HAP-1 (cell line): Measurements from ENCODE around the gene APBB1IP.
"Not testable (repeated sequence)": the region's sequence is repeated elsewhere in the genome, so short reads cannot be mapped to it uniquely, and the experiment has no call there.

Experiments used
- DNase-seq, 2 experiments: peaks; one replicate each; pipeline ENCODE4 v3.0.0-alpha.2; 2016 to 2020; ENCODE audit warnings: low spot score in 2 of 2
- H3K27me3 ChIP-seq: fragments of 250-450 bp; sonication (Bioruptor Pico); 2 replicates; pipeline ENCODE4 v1.5.1; 2020; ENCODE audit warnings: low read depth, mild to moderate bottlenecking, moderate library complexity
- H3K36me3 ChIP-seq: fragments of 250-450 bp; sonication (Bioruptor Pico); replicated peaks from 2 replicates; pipeline ENCODE4 v1.5.1; 2020; ENCODE audit warnings: mild to moderate bottlenecking
- H3K4me1 ChIP-seq: fragments of 250-450 bp; sonication (Bioruptor Pico); 2 replicates; pipeline ENCODE4 v1.5.1; 2020; ENCODE audit warnings: mild to moderate bottlenecking
- H3K4me3 ChIP-seq: fragments of 250-450 bp; sonication (Bioruptor Pico); 2 replicates; pipeline ENCODE4 v1.5.1; 2020; ENCODE audit warnings: mild to moderate bottlenecking, moderate library complexity
- H3K9me3 ChIP-seq: fragments of 250-450 bp; sonication (Bioruptor Pico); 2 replicates; pipeline ENCODE4 v1.5.1; 2020; ENCODE audit warnings: mild to moderate bottlenecking, moderate library complexity
- in situ Hi-C: fragments of 300-500 bp; cut with MboI; formaldehyde crosslinking; loops from 3 replicates; pipeline ENCODE4 v1.14.3; 2020; ENCODE audit warnings: low sequenced_read_pairs, inconsistent platforms, mixed read lengths

The APBB1IP gene

GRCh38 chr10:26593896-26594295 lies 155.8 kb downstream of the APBB1IP start:
- Histone ChIP-seq H3K4me3 (no peak overlapping the region), H3K36me3 (no peaks in the 10 kb centered on the region), H3K4me1 (no peaks in the 10 kb centered on the region), H3K27me3 (no peaks in the 10 kb centered on the region), H3K9me3 (no peaks in the 10 kb centered on the region)
- in situ Hi-C loops = no loop called here
- no peak for DNase-seq

DNA sequence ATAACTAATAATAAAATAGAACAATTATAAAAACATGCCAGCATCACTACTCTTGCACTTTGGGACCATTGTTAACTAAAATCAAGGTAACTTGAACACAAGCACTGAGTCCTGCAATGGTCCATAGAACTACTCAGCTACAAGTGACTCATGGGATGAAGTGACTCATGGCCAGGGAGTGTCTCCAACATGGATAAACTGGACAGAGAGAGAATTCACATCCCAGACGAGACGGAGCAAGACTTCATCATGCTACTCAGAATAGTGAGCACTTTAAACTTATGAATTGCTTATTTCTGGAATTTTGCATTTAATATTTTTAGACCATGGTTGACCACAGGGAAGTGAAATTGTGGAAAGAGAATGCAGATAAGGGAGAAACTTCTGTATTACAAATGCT lies 165.1 kb downstream of the APBB1IP start:
- in situ Hi-C loops, DNase-seq, H3K9me3 ChIP-seq: not testable (repeated sequence)

DNA sequence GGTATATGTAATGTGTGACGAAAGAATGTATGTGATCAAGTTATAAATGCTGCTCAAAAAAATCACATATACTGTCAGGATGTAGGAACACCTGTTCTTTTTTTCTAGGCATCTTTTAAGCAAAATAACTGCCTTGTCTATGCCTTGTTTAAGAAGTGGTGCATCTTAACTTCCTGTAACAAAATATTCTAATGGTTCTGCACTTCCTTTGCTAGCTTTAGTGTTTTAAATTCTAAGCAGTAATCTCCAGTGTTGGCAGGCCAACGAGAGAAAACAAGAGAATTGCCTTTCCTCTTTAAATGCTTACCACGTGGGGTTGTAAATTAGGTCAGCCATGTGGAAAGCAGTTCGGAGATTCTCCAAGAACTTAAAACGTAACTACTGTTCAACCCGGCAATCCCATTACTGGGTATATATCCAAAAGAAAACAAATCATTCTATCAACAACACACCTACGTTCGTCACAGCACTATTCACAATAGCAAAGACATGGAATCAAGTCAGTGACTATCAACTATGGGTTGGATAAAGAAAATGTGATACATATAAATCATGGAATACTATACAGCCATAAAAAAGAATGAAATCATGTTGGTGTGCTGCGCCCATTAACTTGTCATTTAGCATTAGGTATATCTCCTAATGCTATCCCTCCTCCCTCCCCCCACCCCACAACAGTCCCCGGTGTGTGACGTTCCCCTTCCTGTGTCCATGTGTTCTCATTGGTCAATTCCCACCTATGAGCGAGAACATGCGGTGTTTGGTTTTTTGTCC lies 166.4 kb downstream of the APBB1IP start:
- H3K36me3 ChIP-seq, in situ Hi-C loops: not testable (repeated sequence)

More for the DNA sequence above, 165.1 kb downstream of the APBB1IP start:
- not testable (repeated sequence) for H3K4me3 ChIP-seq, H3K27me3 ChIP-seq, H3K36me3 ChIP-seq, H3K4me1 ChIP-seq

DNA sequence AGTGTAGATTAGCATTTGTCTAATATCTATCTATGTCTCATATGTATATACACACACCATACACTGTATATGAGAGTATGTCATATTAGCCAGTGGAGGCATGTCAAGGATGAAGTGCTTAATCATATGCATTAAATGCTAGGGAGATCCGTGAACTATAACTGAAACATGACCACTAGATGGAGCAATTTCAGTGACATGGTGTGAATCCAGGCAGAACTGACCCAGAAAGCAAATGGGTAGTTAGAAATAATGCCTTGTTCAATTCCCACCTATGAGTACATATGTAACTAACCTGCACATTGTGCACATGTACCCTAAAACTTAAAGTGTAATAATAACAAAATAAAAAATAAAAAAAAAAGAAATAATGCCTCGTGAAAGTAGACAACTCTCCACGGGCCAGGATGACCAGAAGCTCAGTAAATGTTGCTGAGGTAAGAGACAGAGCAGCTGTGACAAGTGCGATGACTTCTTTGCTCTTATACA lies 168.3 kb downstream of the APBB1IP start:
- DNase-seq = peak in 1 of 2 experiments; percentile 31
- in situ Hi-C loops, H3K4me3 ChIP-seq, H3K27me3 ChIP-seq, H3K4me1 ChIP-seq, H3K36me3 ChIP-seq, H3K9me3 ChIP-seq: not testable (repeated sequence)

More for the DNA sequence above, 166.4 kb downstream of the APBB1IP start:
- not testable (repeated sequence) for H3K9me3 ChIP-seq, H3K4me1 ChIP-seq, H3K4me3 ChIP-seq, H3K27me3 ChIP-seq, DNase-seq

DNA sequence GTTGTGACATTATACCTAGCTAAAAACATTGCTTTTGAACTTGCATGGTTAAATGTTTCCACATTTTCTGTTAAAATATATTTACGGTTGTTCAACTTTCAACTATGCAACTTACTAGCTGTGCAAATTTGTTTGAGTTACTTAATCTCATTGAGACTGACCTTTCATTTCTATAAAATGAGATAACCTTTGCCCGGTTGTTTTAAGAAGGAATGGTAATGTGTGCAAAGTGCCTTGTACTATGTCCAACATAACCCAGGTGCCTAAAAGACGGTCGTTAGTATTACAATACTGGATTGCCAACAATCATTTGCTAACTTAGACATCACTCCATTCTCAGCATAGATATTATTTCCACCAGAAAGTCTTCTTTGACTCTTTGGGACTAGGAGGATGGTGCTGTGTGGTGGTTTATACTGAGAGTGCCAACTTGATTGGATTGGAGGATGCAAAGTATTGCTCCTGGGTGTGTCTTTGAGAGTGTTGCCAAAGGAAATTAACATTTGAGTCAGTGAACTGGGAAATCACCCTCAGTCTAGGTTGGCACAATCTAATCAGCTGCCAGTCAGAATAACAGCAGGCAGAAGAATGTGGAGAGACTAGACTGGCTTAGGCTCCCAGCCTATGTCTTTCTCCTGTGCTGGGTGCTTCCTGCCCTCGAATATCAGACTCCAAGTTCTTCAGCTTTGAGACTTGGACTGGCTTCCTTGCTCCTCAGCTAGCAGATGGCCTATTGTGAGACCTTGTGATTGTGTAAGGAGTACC lies 174.2 kb downstream of the APBB1IP start:
- DNase-seq = no peak
- in situ Hi-C loops = no loop called here
- Histone ChIP-seq H3K9me3 (no peaks in the 10 kb centered on the region), H3K4me1 (no peaks in the 10 kb centered on the region), H3K4me3 (no peak overlapping the region), H3K27me3 (no peaks in the 10 kb centered on the region), H3K36me3 (no peaks in the 10 kb centered on the region)
